Thyroid gland (tissue), 4 donors: ENCODE data around the gene LYPD6B. TPM values are rescaled to one million over a fixed set of nuclear protein-coding genes. Genes with fewer than 3 reads are reported as not detected.

ENCODE experiments used
- DNase-seq, 2 donors: peaks; one replicate each; pipeline ENCODE4 v3.0.0-alpha.2; 2019
- H3K27ac ChIP-seq, 3 donors: fragments of 200-600 bp; sonication (generic); 1 replicate in 2 of 3; 2 replicates in 1 of 3; pipeline ENCODE4 v1.5.1; 2016 to 2019; ENCODE audit warnings: mild to moderate bottlenecking in 1 of 3, moderate library complexity in 1 of 3
- H3K27me3 ChIP-seq: fragments of 200-600 bp; sonication (generic); one replicate; pipeline ENCODE4 v1.5.1; 2019
- H3K36me3 ChIP-seq, 2 donors: fragments of 200-600 bp; sonication (generic); one replicate each; pipeline ENCODE4 v1.5.1; 2016 to 2019
- H3K4me1 ChIP-seq, 2 donors: fragments of 200-600 bp; sonication (generic); one replicate each; pipeline ENCODE4 v1.5.1; 2017 to 2019
- H3K4me3 ChIP-seq, 3 donors: fragments of 200-600 bp; sonication (generic); replicated peaks in 1 of 3; 1 replicate in 2 of 3; 2 replicates in 1 of 3; pipeline ENCODE4 v1.5.1; 2016; ENCODE audit warnings: mild to moderate bottlenecking in 1 of 3
- H3K9me3 ChIP-seq: fragments of 200-600 bp; sonication (generic); one replicate; pipeline ENCODE4 v1.5.1; 2017
- CTCF ChIP-seq, 6 experiments: fragments of 200-600 bp in 3 of 6; fragments of 450-650 bp in 3 of 6; sonication (generic) in 3 of 6; IDR thresholded peaks; one replicate each; pipeline ENCODE4 v1.5.1; 2016 to 2019; ENCODE audit warnings: antibody characterized with exemption in 6 of 6, mild to moderate bottlenecking in 2 of 6, inconsistent platforms in 1 of 6, moderate library complexity in 1 of 6
- POLR2A ChIP-seq, 2 donors: fragments of 450-650 bp; IDR thresholded peaks; one replicate each; pipeline ENCODE4 v1.6.1; 2017; ENCODE audit warnings: antibody characterized with exemption in 2 of 2, mild to moderate bottlenecking in 2 of 2, moderate library complexity in 1 of 2
- WGBS, 2 donors: methylation state at CpG; one replicate each; pipeline ENCODE4 v1.1.5; 2017; 5-methylcytosine and 5-hydroxymethylcytosine counted together
- intact Hi-C: fragments of 100-400 bp; cut with DNase I; formaldehyde crosslinking; loops from one replicate; pipeline ENCODE4 v1.15.1; 2023
- total RNA-seq, 4 donors: library from RNA; depleted of rRNA; stranded (reverse); fragments of >200 nt; gene quantifications; one replicate each; pipeline ENCODE4 v1.2.3, GENCODE V29; 2016

LYPD6B gene
- total RNA-seq, 4 donors from 2014 or later = 0.40 TPM; not detected in 3

- no peak overlapping the region for H3K4me3 ChIP-seq
- no peaks in the 10 kb centered on the region for H3K9me3 ChIP-seq
- H3K27ac ChIP-seq = no peak overlapping the region
- peaks cover 0 to 4% of the 10 kb centered on the region in 2 donors for H3K4me1 ChIP-seq
- TF ChIP-seq CTCF (IDR thresholded peaks at IDR 0.05) (no peak), POLR2A (IDR thresholded peaks at IDR 0.05) (no peak)
- intact Hi-C loops = no loop called here
- no peaks in the 10 kb centered on the region for H3K36me3 ChIP-seq
- H3K27me3 ChIP-seq = no peaks in the 10 kb centered on the region
- WGBS, 2 donors = 69 to 72% methylated on average over 4 of the region's 4 CpGs
- no peak for DNase-seq
Observed at GRCh38 chr2:149082735-149083134, 44.2 kb downstream of the LYPD6B start.

DNA sequence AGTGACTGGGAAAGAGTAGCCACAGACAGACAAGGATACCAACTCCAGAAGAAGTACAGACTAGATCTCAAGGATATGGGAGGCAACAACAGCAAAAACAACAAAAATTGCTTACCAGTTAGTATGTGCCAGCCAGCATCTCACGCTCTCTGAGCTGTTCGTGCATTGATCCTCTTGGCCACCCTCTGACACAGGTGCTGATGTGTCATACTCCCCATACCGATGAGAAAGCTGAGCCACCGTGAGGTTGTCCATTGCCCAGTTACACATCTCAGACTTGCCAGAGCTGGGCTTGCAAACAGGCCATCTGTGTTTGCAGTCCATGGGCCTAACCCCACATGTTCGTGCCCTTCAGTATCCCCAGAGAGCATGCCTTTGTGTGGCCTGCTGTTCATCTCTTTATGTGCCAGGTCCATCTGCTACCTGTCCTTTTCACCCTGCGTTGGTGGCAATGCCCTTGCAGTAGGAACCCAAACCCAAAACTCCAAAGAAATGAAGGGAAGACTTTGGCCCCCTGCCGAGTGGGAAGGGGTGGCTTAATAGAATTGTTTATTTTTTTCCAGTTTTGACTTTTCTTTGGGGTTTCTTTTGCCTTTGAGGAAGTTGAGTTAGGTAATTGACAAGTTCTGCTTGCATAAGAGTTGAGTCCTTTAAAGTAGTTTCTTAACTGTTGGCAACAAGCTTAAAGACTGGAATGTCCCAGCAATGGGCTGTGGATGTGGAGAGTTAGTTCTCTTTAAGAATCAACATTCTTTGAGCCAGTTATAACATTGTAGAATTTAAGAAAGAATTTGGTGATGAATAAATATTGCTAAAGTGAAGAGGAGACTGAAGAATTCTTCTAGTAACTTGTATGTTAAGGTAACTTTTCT, 46.7 kb downstream of the LYPD6B start:
- H3K4me1 ChIP-seq = peaks cover 0 to 4% of the 10 kb centered on the region in 2 donors
- H3K9me3 ChIP-seq = no peaks in the 10 kb centered on the region
- no peak overlapping the region for H3K27ac ChIP-seq
- TF ChIP-seq POLR2A (IDR thresholded peaks at IDR 0.05) (no peak), CTCF (IDR thresholded peaks at IDR 0.05) (no peak)
- whole genome bisulfite sequencing, 2 donors = 87 to 96% methylated on average over 7 of the region's 7 CpGs
- no peaks in the 10 kb centered on the region for H3K36me3 ChIP-seq
- H3K4me3 ChIP-seq = no peak overlapping the region
- no peaks in the 10 kb centered on the region for H3K27me3 ChIP-seq
- intact Hi-C loops = no loop called here
- DNase-seq = no peak

DNA sequence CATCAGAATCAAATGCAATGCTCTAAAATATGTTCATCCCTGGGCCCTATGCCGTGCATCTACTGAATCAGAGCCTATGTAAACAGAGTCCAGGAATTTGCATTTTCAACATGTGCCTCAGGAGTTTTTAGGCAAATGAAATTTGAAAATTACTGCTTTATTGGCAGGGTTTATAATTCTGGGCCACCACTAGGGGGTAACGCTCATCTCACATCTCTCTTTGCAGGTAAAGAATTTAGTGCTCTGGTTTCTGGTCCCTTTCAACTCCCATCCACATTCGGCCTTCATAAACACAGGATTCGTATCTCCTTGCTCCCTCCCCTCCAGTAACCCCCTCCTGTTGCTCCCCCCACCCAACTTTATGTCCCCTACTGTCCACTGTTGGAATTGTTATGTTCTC, 49.3 kb downstream of the LYPD6B start:
- H3K4me1 ChIP-seq = peaks cover 0 to 4% of the 10 kb centered on the region in 2 donors
- DNase-seq = no peak
- H3K9me3 ChIP-seq = no peaks in the 10 kb centered on the region
- H3K4me3 ChIP-seq = no peak overlapping the region
- TF ChIP-seq CTCF (IDR thresholded peaks at IDR 0.05) = no peak
- TF ChIP-seq POLR2A (IDR thresholded peaks at IDR 0.05) = no peak
- H3K27me3 ChIP-seq = no peaks in the 10 kb centered on the region
- intact Hi-C loops = no loop called here
- WGBS, 2 donors = 79 to 84% methylated on average over 4 of the region's 4 CpGs
- H3K27ac ChIP-seq = no peak overlapping the region
- H3K36me3 ChIP-seq = no peaks in the 10 kb centered on the region

- Histone ChIP-seq H3K27ac (no peak overlapping the region), H3K27me3 (no peaks in the 10 kb centered on the region), H3K36me3 (no peaks in the 10 kb centered on the region), H3K9me3 (no peaks in the 10 kb centered on the region), H3K4me1 (peaks cover 0 to 4% of the 10 kb centered on the region in 2 donors), H3K4me3 (no peak overlapping the region)
- DNase-seq = no peak
- intact Hi-C loops = no loop called here
- no peak for TF ChIP-seq CTCF (IDR thresholded peaks at IDR 0.05)
- TF ChIP-seq POLR2A (IDR thresholded peaks at IDR 0.05) = no peak
Observed at GRCh38 chr2:149089068-149089467, 50.6 kb downstream of the LYPD6B start.

- Histone ChIP-seq H3K27me3 (no peaks in the 10 kb centered on the region), H3K36me3 (no peaks in the 10 kb centered on the region)
Observed at GRCh38 chr2:149090706-149091105, 52.2 kb downstream of the LYPD6B start.

More at GRCh38 chr2:149090706-149091105, 52.2 kb downstream of the LYPD6B start:
- intact Hi-C loops = no loop called here
- TF ChIP-seq POLR2A (IDR thresholded peaks at IDR 0.05) (no peak), CTCF (IDR thresholded peaks at IDR 0.05) (no peak)
- 76 to 91% methylated on average over 2 of the region's 2 CpGs for WGBS, 2 donors
- no peak for DNase-seq
- H3K27ac ChIP-seq = no peak overlapping the region
- no peaks in the 10 kb centered on the region for H3K4me1 ChIP-seq
- H3K4me3 ChIP-seq = no peak overlapping the region
- H3K9me3 ChIP-seq = no peaks in the 10 kb centered on the region
